Activated effector memory CD4-positive, alpha-beta T cell treated with Interleukin-2 at 50 U/mL for 16 hours (primary cell): ENCODE measurements around the gene TBC1D23.
"Not testable (repeated sequence)": the region's sequence is repeated elsewhere in the genome, so short reads cannot be mapped to it uniquely, and the experiment has no call there.

Experiments
- DNase-seq: peaks from one replicate; pipeline ENCODE4 v3.0.0-alpha.2; 2020

Gene TBC1D23

DNA sequence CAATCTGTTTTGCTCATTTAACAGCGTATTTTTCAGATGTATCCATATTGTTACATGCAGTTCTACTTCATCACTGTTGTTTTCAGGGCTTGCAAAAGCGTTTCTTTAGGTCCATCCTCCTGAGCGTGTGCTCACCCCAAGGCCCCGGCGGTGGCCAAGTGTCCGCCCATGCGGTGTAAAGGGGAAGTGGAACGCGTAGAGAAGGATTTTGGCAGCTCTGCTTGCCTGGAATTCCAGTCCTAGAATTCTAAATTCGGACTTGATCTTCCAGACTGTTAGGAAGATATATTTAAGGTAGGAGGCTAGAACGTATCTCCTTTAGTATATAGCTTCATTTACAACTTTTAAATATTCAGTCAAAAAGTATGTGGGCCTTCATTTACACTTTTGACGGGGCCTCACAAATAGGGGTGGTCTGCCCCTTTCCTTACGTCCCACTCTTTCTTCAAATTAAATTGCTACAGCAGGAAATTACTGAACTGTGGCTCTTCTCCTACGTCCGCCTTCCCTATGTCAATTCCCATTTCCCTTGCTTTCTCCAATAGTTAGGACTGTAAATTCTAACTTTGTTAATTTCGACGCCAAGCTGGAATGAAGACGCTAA is 609 bp upstream of the TBC1D23 start:
- DNase-seq = no peak

GRCh38 chr3:100261485-100261903 is 702 bp downstream of the TBC1D23 start:
- DNase-seq = no peak

DNA sequence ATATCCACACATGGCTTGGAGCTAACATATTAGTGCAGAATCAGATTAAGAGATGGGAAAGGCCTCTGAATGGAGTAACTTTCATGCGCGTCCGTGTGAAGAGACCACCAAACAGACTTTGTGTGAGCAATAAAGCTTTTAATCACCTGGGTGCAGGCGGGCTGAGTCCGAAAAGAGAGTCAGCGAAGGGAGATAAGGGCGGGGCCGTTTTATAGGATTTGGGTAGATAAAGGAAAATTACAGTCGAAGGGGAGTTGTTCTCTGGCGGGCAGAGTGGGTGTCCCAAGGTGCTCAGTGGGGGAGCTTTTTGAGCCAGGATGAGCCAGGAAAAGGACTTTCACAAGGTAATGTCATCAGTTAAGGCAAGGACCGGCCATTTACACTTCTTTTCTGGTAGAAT is 2.1 kb downstream of the TBC1D23 start:
- DNase-seq = not testable (repeated sequence)

GRCh38 chr3:100263583-100263982 is 2.8 kb downstream of the TBC1D23 start:
- no peak for DNase-seq

GRCh38 chr3:100264242-100264641 is 3.5 kb downstream of the TBC1D23 start:
- no peak for DNase-seq

DNA sequence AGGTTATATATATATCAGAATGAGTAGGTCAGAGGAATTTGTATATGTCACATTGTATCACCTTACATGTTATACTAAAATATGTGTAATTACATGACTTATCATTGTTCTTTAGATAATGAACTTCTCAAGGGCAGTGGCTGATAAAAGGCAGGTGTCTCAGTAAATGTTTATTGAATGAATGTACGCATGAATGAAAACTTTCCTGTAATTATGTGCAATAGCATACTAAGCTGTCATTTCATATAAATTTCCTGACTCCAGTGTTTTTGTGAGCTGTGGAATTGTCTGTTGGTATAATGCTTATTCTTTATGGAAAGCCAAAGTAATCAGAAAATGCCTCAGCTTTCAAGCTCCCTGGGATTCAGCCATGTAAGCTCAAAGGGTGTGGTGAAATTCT is 4.2 kb downstream of the TBC1D23 start:
- DNase-seq = no peak

DNA sequence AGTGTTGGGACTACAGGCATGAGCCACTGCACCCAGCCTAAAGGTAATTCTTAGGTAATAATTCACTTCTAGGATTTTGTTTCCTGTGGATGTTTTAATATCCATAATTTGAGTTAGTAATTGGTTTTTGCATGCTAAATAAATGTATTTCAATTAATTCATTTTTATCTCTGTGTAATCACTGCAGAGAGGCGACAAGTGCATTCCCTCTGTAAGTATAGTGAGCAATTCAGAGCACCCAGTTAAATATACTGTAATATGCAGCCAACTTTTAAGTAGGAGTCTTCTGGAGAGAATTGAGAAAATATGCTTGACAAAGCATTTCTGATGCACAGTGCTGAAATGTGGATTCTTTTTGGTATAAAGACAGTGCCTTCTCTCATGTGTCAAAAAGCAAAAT is 5.7 kb downstream of the TBC1D23 start:
- DNase-seq = no peak

DNA sequence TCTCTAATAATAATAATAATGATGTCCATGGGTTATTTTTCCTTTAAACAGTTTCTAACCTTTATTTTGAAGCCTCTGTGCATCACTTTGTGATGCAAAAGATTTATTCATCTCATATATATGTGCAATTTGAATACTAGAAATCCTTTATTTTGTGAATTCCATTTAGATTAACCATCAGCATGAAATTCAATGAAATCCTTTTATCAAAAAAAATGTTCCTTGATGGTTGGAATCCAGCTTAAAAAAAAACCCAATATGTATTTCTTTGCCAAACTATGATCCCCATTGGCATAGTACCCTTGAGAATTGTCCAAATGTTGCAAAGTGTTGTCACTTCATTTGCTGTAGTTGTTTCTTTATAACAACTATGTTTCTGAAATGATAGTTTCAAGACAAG is 7.4 kb downstream of the TBC1D23 start:
- no peak for DNase-seq

DNA sequence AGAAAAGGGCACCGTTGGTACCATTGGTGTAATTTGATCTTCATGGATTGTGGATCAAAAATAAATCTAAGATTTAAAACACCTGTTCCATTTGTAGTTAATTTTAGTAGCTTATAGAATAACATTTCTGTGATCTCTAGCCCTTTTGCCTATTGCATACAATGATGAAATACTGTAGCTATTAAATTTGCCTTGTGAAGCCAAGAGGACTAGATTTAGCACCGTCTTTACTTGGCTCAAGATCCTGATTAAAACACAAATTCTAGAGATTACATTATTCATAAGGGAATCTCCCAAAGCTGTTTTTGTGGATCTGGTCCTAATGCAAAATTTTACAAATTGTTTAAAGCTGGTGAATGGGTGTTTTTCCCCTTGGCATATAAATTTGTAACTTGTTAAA is 8.2 kb downstream of the TBC1D23 start:
- no peak for DNase-seq

- no peak for DNase-seq
Observed at GRCh38 chr3:100269410-100270214, 8.8 kb downstream of the TBC1D23 start.

DNA sequence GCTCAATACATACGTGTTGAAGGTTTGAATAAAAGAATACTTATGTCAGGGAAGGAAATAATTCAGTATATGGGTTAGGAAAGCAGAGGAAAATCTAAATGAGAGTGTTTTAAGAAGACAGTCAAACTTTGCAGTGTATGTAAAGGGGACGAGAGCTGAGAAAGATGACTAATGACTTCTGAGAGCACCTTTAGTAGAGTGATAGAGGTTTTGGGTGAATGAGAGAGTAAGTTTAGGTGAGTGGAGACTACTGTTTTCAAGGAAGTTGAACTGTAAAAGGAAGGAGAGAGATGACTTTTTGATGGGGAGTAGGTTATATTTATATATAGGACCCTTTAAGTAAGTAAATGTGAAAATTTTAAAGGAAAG is 9.4 kb downstream of the TBC1D23 start:
- no peak for DNase-seq

DNA sequence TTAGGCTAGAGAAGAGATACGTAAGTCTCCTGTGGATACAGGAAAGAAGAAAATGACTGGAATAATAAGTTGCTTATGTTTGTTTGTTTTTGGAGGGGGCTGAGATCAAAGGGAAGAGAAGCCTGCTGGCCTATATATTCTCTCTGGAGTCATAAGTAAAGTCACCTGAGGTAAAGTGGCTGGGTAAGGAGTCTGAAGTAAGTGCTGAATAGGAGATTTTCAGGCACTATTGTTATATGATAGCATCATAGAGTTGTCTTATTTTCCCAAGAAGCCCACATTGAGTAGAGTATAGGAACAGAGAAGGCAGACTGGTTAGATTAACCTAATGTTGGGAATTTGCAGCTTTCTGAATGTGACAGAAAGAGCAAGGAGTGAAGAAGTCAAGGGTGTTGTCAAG is 10.7 kb downstream of the TBC1D23 start:
- no peak for DNase-seq

GRCh38 chr3:100272797-100273611 is 12.2 kb downstream of the TBC1D23 start:
- not testable (repeated sequence) for DNase-seq

DNA sequence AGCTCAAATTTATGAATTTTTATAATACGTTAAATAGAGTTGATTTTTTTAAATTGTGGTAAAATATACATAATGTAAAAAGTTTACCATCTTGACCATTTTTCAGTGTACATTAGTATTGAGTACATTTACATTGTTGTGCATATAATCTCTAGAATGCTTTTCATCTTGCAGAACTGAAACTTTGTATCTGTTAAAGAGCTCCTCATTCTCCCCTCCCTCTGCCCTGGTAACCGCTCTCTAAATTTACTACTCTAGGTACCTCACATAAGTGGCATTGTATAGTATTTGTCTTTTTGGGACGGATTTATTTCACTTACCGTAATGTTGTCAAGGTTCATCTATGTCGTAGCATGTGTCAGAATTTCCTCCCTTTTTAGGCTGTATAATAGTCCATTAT is 13.6 kb downstream of the TBC1D23 start:
- DNase-seq = no peak

DNA sequence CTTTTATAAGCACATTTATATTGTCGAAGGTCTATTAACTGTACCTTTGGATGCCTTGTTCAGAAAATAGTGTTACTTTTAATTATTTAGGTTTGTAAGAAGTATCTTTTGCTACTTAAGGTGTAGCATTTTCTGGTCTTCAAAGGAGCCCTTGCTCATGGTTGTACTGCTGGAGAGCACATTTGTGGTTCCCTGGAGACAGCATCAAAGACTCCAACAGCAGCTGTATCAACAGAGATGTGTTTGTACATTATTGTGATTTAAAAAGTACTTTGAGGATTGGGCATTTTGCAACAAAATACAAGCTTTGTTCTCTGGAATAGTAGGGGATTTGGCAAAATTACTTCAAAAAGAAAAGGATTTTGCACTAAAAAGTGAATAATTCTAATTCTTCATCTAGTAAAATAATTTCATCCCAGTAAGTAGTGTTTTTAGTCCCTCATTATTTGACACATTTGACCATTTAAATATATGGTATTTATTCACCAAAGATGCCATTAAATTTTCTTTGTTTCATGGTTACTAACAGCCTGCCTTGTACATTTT is 16.5 kb downstream of the TBC1D23 start:
- DNase-seq = no peak

- no peak for DNase-seq
Observed at GRCh38 chr3:100278910-100279309, 18.1 kb downstream of the TBC1D23 start.

DNA sequence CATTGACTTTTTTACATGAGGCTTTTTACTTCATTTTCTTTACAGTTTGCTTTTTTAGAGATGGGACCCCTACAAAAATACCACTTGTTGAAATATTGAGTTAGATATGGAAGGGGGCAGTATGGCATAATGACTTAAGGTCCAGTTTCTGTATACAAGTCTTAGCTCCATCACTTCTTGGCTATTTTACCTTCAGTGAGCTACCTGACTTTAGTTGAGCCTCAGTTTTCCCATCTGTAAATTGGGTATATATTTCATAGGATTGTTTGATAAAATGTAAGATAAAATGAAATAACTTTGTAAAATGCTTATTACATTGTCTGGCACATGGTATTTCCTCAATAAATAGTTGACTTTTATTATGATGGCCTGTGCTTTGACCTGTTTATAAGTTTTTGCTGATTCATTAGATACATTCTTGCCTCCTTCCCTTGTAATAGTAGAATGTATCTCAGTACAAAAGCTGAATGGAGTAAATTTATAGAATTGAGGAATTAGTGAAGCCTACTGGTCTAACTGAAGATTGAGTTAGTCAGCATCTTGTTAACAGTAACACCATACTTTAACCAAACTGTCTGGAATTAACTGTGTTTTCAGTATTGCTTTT is 27.6 kb downstream of the TBC1D23 start:
- no peak for DNase-seq

GRCh38 chr3:100289339-100289738 is 28.5 kb downstream of the TBC1D23 start:
- DNase-seq = no peak

DNA sequence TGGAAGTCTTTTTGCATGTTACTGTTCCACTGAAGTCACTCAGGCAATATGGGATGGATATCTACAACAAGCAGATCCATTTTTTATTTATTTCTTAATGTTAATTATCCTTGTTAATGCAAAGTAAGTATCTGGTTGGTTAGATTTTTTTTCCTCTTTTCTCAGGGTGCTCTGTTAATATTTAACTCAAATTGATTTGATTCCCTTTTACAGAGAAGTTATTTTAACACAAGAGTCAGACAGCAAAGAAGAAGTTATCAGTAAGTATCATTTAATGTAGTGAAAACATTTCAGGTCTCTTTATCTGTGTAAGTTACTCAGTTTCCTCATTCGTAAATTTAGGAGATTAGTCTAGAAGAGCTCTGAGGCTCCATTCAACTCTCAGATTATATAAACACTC is 34.3 kb downstream of the TBC1D23 start:
- DNase-seq = no peak

GRCh38 chr3:100297784-100298183 is 37.0 kb downstream of the TBC1D23 start:
- DNase-seq = no peak

DNA sequence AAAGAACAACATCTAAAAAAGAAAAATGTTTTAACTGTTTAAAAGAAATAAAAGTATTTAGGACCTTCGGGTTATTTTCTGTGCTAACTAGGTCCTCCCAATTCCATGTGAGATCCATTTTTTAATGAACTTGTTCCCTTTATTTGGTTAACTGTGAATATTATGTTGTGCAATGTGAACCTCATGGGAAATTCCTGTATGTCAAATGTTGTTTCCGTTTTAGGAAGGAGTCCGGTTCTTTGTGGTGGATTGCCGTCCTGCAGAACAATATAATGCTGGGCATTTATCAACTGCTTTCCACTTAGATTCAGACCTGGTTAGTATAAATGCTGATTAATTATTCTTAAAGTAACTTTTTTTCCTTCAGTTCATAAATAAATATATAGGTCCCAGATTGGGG is 38.2 kb downstream of the TBC1D23 start:
- no peak for DNase-seq

DNA sequence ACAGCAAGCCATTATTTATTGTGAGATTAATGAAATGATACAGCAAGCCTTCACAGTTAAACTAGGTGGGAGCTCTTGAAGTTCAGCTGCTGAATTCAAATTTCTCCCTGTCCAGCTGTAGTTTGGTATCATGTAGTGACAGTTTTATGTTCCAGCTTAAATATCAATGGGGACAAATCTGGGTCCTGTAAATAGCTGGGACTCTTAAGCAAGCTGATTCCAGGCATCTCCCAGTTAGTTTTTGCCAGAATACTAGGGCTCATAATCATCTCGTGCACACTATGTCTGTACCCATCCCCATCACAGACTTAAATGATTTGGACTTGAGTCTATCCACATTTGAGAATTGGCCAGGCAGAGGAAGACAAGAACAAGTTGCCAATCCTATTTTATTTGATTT is 45.9 kb downstream of the TBC1D23 start:
- no peak for DNase-seq

DNA sequence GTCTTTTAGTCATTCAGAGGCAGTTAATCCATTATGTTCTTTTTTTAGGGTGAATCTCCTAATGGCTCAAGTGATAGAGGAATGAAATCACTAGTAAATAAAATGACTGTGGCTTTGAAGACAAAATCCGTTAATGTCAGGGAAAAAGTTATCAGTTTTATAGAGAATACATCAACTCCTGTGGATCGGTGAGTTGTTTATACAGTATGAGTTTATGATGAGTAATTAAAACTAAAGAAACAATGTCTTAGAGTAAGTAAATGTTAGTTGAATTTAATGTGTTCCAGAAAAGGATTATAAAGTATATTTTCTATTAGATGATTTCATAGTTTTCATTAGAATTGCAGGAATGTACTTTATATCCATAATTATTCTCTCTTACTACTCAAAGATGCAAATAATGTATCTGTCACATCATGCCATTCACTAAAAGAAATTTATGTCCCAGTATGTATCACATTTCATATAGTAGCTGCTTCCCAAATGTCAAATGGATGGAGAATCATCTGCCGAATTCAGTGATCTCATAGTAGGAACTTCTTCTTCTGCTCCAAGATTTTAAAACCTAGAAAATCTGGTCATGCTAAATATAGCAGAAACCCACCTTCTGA is 49.7 kb downstream of the TBC1D23 start:
- DNase-seq = no peak
